ENCODE data around the gene NBPF26.
"Not testable (repeated sequence)": the region's sequence is repeated elsewhere in the genome, so short reads cannot be mapped to it uniquely, and the experiment has no call there.

NBPF26 gene

GRCh38 chr1:120723715-120724402 is at the start of gene NBPF26:
Gene NBPF26, plus strand, starts transcription at chr1:120723945.
- peak; percentile 61 for DNase-seq

GRCh38 chr1:120680106-120680819 is 43.5 kb upstream of the NBPF26 start:
- DNase-seq = not testable (repeated sequence)

- not testable (repeated sequence) for DNase-seq
Measured at GRCh38 chr1:120680938-120681337, 42.8 kb upstream of the NBPF26 start.

- not testable (repeated sequence) for DNase-seq
Measured at GRCh38 chr1:120684397-120684796, 39.3 kb upstream of the NBPF26 start.

- DNase-seq = not testable (repeated sequence)
Measured at GRCh38 chr1:120685622-120686021, 38.1 kb upstream of the NBPF26 start.

- DNase-seq = not testable (repeated sequence)
Measured at GRCh38 chr1:120687250-120687649, 36.5 kb upstream of the NBPF26 start.

GRCh38 chr1:120700807-120701562 is 22.8 kb upstream of the NBPF26 start:
- not testable (repeated sequence) for DNase-seq

- not testable (repeated sequence) for DNase-seq
Measured at GRCh38 chr1:120723358-120723714, 409 bp upstream of the NBPF26 start.

- DNase-seq = not testable (repeated sequence)
Measured at GRCh38 chr1:120724507-120724906, 762 bp downstream of the NBPF26 start.

- DNase-seq = not testable (repeated sequence)
Measured at GRCh38 chr1:120728811-120729210, 5.1 kb downstream of the NBPF26 start.

- DNase-seq = not testable (repeated sequence)
Measured at GRCh38 chr1:120769090-120769489, 45.3 kb downstream of the NBPF26 start.

GRCh38 chr1:120805452-120805851 is 81.7 kb downstream of the NBPF26 start:
- peak; percentile 41 for DNase-seq

GRCh38 chr1:120811822-120812221 is 88.1 kb downstream of the NBPF26 start:
- DNase-seq = peak; percentile 60

- not testable (repeated sequence) for DNase-seq
Measured at GRCh38 chr1:120825051-120825450, 101.3 kb downstream of the NBPF26 start.

GRCh38 chr1:120826623-120827022 is 102.9 kb downstream of the NBPF26 start:
- not testable (repeated sequence) for DNase-seq

- peak; percentile 81 for DNase-seq
Measured at GRCh38 chr1:120844186-120844944, 120.6 kb downstream of the NBPF26 start.

- not testable (repeated sequence) for DNase-seq
Measured at GRCh38 chr1:120844945-120845330, 121.2 kb downstream of the NBPF26 start.

GRCh38 chr1:120849400-120850286 is 125.9 kb downstream of the NBPF26 start:
- DNase-seq = peak; percentile 31

- peak; percentile 88 for DNase-seq
Measured at GRCh38 chr1:120850287-120850536, 126.5 kb downstream of the NBPF26 start.

GRCh38 chr1:120850537-120851421 is 127.0 kb downstream of the NBPF26 start:
- peak; percentile 98 for DNase-seq

- DNase-seq = not testable (repeated sequence)
Measured at GRCh38 chr1:120858144-120858543, 134.4 kb downstream of the NBPF26 start.
